CD4-positive, alpha-beta T cell treated with Interleukin-15 for 1 hour (primary cell): Measurements from ENCODE around the gene PDZD7.

ENCODE experiments used
- DNase-seq: peaks from one replicate; pipeline ENCODE4 v3.0.0-alpha.2; 2020

The PDZD7 gene

GRCh38 chr10:100960251-100960650, 70.7 kb downstream of the PDZD7 start:
- DNase-seq = no peak
